ENCODE data around the gene A2ML1. TPM values are rescaled to one million over a fixed set of nuclear protein-coding genes. Genes with fewer than 3 reads are reported as not detected.
A peak's percentile ranks its signal among the peaks of the same experiment; 100 is the strongest.

The A2ML1 gene
- total and polyA plus RNA-seq, 2 donors (not counting 3 experiments of a cell fraction or from before 2014, with no cell fraction given) = not detected

GRCh38 chr12:8890313-8891085 lies 68.1 kb downstream of the A2ML1 start:
- ChIA-PET CTCF (interaction anchor here (0.6 to 3.9 kb wide), 64 partner anchors 10 to 349 kb away, joined by 3 to 311 read pairs (median 5); partner anchors contain the start of genes KLRG1, M6PR, PHC1 and RIMKLB), POLR2A (no interaction called here)
- TF ChIP-seq CTCF (IDR thresholded peaks at IDR 0.05; ENCODE audit: extremely low read depth in 1 of 2, insufficient read depth in 1 of 2, low read depth in 1 of 2, low read length in 2 of 2) = peak; percentile 76 to 83
- no peak for TF ChIP-seq POLR2AphosphoS5 (IDR thresholded peaks at IDR 0.05; ENCODE audit: insufficient read depth, low read depth, low read length)
- no peaks in the 10 kb centered on the region for H3K9me3 ChIP-seq (replicated peaks; ENCODE audit: control insufficient read depth, insufficient read depth, low read length)
- H3K4me1 ChIP-seq (ENCODE audit: control insufficient read depth, extremely low read depth, insufficient read depth, low read length) = no peaks in the 10 kb centered on the region
- FAIRE-seq (peak; percentile 4), DNase-seq (ENCODE audit: low read depth, low spot score) (peak; percentile 77)
- peak overlapping the region; percentile 42 to 93 (median 63) for H3K4me3 ChIP-seq (replicated peaks in 1 of 3; ENCODE audit: insufficient read depth in 1 of 3, low read depth in 1 of 3, low read length in 3 of 3)
- no peaks in the 10 kb centered on the region for H4K20me1 ChIP-seq (replicated peaks; ENCODE audit: control insufficient read depth, extremely low read depth, insufficient read depth, low read length)
- H3K9me1 ChIP-seq (replicated peaks; ENCODE audit: control insufficient read depth, extremely low read depth, insufficient read depth, low read length) = no peaks in the 10 kb centered on the region
- no peak overlapping the region for H3K27ac ChIP-seq (ENCODE audit: insufficient read depth, low read depth, low read length)
- intact Hi-C loops (cut with micrococcal nuclease) (loop anchor here (1.0 to 2.0 kb wide), 5 partner anchors 149 to 346 kb away; no protein-coding TSS in a partner anchor), dilution Hi-C loops (cut with MboI; ENCODE audit: extremely low pct_ligation_motif_present, low sequenced_read_pairs) (no loop called here)
- H2AFZ ChIP-seq (ENCODE audit: low read depth, low read length) = peak overlapping the region; percentile 99
- H3K9ac ChIP-seq (replicated peaks; ENCODE audit: extremely low read depth, insufficient read depth, low read length) = peak overlapping the region; percentile 62
- no TSS peak for BruUV-seq (replicated peaks)
- H3K27me3 ChIP-seq (ENCODE audit: control insufficient read depth in 2 of 2, insufficient read depth in 2 of 2, low read length in 2 of 2) = peaks cover 2% of the 10 kb centered on the region in 2 experiments
- no peaks in the 10 kb centered on the region for H3K36me3 ChIP-seq (ENCODE audit: control insufficient read depth in 2 of 2, extremely low read depth in 1 of 2, insufficient read depth in 2 of 2, low read length in 2 of 2)
- peak overlapping the region; percentile 98 for H3K4me2 ChIP-seq (ENCODE audit: insufficient read depth, low read length)
- H3K79me2 ChIP-seq (ENCODE audit: control insufficient read depth, insufficient read depth, low read length) = no peaks in the 10 kb centered on the region

GRCh38 chr12:8891976-8892375 lies 69.6 kb downstream of the A2ML1 start:
- H4K20me1 ChIP-seq (replicated peaks; ENCODE audit: control insufficient read depth, extremely low read depth, insufficient read depth, low read length) = no peaks in the 10 kb centered on the region
- H2AFZ ChIP-seq (ENCODE audit: low read depth, low read length) = no peak overlapping the region
- no peak overlapping the region for H3K4me2 ChIP-seq (ENCODE audit: insufficient read depth, low read length)
- no peaks in the 10 kb centered on the region for H3K36me3 ChIP-seq (ENCODE audit: control insufficient read depth in 2 of 2, extremely low read depth in 1 of 2, insufficient read depth in 2 of 2, low read length in 2 of 2)
- FAIRE-seq (no peak), DNase-seq (ENCODE audit: low read depth, low spot score) (no peak)
- ChIA-PET CTCF (interaction anchor here (3.0 to 3.9 kb wide), 4 partner anchors 158 to 235 kb away, joined by 25 to 311 read pairs (median 47); no protein-coding TSS in a partner anchor), POLR2A (no interaction called here)
- H3K9ac ChIP-seq (replicated peaks; ENCODE audit: extremely low read depth, insufficient read depth, low read length) = no peak overlapping the region
- H3K4me3 ChIP-seq (replicated peaks in 1 of 3; ENCODE audit: insufficient read depth in 1 of 3, low read depth in 1 of 3, low read length in 3 of 3) = no peak overlapping the region
- intact Hi-C loops (cut with micrococcal nuclease) (loop anchor here (2.0 kb wide), 2 partner anchors 157 to 347 kb away; no protein-coding TSS in a partner anchor), dilution Hi-C loops (cut with MboI; ENCODE audit: extremely low pct_ligation_motif_present, low sequenced_read_pairs) (no loop called here)
- no peaks in the 10 kb centered on the region for H3K9me3 ChIP-seq (replicated peaks; ENCODE audit: control insufficient read depth, insufficient read depth, low read length)
- H3K27me3 ChIP-seq (ENCODE audit: control insufficient read depth in 2 of 2, insufficient read depth in 2 of 2, low read length in 2 of 2) = peaks cover 0 to 2% of the 10 kb centered on the region in 2 experiments
- TF ChIP-seq JUN (IDR thresholded peaks at IDR 0.05; ENCODE audit: borderline replicate concordance, insufficient read depth, insufficient read length, low read depth) (no peak), MYC (IDR thresholded peaks at IDR 0.05; ENCODE audit: low read depth, low read length) (no peak), MAX (IDR thresholded peaks at IDR 0.05; ENCODE audit: insufficient read depth, insufficient read length) (no peak), CTCF (IDR thresholded peaks at IDR 0.05; ENCODE audit: extremely low read depth in 1 of 2, insufficient read depth in 1 of 2, low read depth in 1 of 2, low read length in 2 of 2) (no peak), EZH2 (IDR thresholded peaks at IDR 0.05; ENCODE audit: borderline replicate concordance, low read depth, low read length, severe bottlenecking) (no peak), POLR2A (IDR thresholded peaks at IDR 0.05; ENCODE audit: low read depth, low read length) (no peak)
- no peaks in the 10 kb centered on the region for H3K79me2 ChIP-seq (ENCODE audit: control insufficient read depth, insufficient read depth, low read length)
- no peaks in the 10 kb centered on the region for H3K9me1 ChIP-seq (replicated peaks; ENCODE audit: control insufficient read depth, extremely low read depth, insufficient read depth, low read length)
- no peak overlapping the region for H3K27ac ChIP-seq (ENCODE audit: insufficient read depth, low read depth, low read length)
- H3K4me1 ChIP-seq (ENCODE audit: control insufficient read depth, extremely low read depth, insufficient read depth, low read length) = no peaks in the 10 kb centered on the region
- BruUV-seq (replicated peaks) = no TSS peak

All from endothelial cell of umbilical vein (primary cell).